H7 (cell line): ENCODE measurements around the gene POLA1. TPM values are rescaled to one million over a fixed set of nuclear protein-coding genes. Genes with fewer than 3 reads are reported as not detected.

ENCODE experiments used
- DNase-seq: peaks from one replicate; pipeline ENCODE4 v3.0.0; 2012
- H3K27me3 ChIP-seq: 2 replicates; pipeline ENCODE4 v1.6.0; 2011; ENCODE audit warnings: mild to moderate bottlenecking, low read length; ENCODE audit not compliant: control insufficient read depth, insufficient read depth
- H3K36me3 ChIP-seq: replicated peaks from 2 replicates; pipeline ENCODE4 v1.5.1; 2011; ENCODE audit warnings: low read length; ENCODE audit not compliant: control insufficient read depth, insufficient read depth
- H3K4me3 ChIP-seq: 2 replicates; pipeline ENCODE4 v1.5.1; 2011; ENCODE audit warnings: low read depth, mild to moderate bottlenecking, control low read depth, low read length, moderate library complexity; ENCODE audit not compliant: insufficient read depth
- total RNA-seq: library from RNA; depleted of rRNA; stranded (reverse); fragments of >200 nt; shearing (Covaris generic); gene quantifications from 2 replicates; pipeline ENCODE4 v1.2.3, GENCODE V29; 2014

The POLA1 gene
- total RNA-seq, 1 experiment from 2014 or later, result 36.7 TPM

GRCh38 chrX:24900234-24900633 is 206.5 kb downstream of the POLA1 start:
- H3K36me3 ChIP-seq, result no peaks in the 10 kb centered on the region
- H3K4me3 ChIP-seq, result no peak overlapping the region
- no peak for DNase-seq
- no peaks in the 10 kb centered on the region for H3K27me3 ChIP-seq

- DNase-seq, result no peak
- Histone ChIP-seq H3K4me3 (no peak overlapping the region), H3K36me3 (no peaks in the 10 kb centered on the region), H3K27me3 (no peaks in the 10 kb centered on the region)
Measured at GRCh38 chrX:24902806-24903205, 209.1 kb downstream of the POLA1 start.

DNA sequence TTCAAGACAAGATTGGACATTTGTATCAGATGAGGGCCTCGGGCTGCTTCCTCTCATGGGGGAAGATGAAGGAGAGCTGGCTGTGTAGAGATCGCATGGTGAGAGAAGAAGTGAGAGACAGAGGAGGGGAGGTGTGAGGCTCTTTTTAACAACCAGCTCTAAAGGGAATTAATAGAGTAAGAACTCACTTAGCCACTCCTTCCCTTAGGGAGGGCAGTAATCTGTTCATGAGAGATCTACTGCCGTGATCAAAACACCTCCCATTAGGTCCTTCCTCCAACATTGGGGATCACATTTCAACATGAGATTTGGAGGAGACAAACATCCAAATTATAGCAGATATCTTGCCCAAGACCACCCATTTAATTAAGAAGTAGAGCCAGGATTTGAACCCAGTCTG is 225.0 kb downstream of the POLA1 start:
- Histone ChIP-seq H3K36me3 (no peaks in the 10 kb centered on the region), H3K27me3 (no peaks in the 10 kb centered on the region), H3K4me3 (no peak overlapping the region)
- DNase-seq, result no peak

GRCh38 chrX:24920769-24921168 is 227.1 kb downstream of the POLA1 start:
- Histone ChIP-seq H3K27me3 (no peaks in the 10 kb centered on the region), H3K36me3 (no peaks in the 10 kb centered on the region)
- DNase-seq, result no peak

DNA sequence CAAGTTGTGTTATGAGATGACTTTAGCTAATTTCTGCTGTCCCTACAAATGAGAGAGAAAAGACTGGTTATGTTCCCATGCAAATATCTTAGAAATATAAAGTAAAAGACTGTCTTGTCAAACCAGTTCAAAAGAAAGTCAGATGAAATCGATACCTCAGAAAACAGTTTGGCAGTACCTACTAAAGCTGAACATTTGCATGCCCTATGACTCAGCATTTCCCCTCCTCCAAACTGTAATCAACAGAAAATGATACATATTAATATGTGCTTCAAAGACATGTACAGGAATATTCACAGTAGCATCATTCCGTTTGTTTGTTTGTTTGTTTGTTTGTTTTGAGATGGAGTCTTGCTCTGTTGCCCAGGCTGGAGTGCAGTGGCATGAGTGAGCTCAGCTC is 231.7 kb downstream of the POLA1 start:
- Histone ChIP-seq H3K27me3 (no peaks in the 10 kb centered on the region), H3K4me3 (no peak overlapping the region), H3K36me3 (no peaks in the 10 kb centered on the region)
- no peak for DNase-seq

More at GRCh38 chrX:24920769-24921168, 227.1 kb downstream of the POLA1 start:
- no peak overlapping the region for H3K4me3 ChIP-seq

- no peaks in the 10 kb centered on the region for H3K27me3 ChIP-seq
- DNase-seq, result no peak
- no peaks in the 10 kb centered on the region for H3K36me3 ChIP-seq
- no peak overlapping the region for H3K4me3 ChIP-seq
Measured at GRCh38 chrX:24927372-24927771, 233.7 kb downstream of the POLA1 start.

- DNase-seq, result no peak
- Histone ChIP-seq H3K36me3 (no peaks in the 10 kb centered on the region; the same call in 1 of the 2 replicates), H3K4me3 (no peak overlapping the region), H3K27me3 (no peaks in the 10 kb centered on the region)
Measured at GRCh38 chrX:24928114-24928513, 234.4 kb downstream of the POLA1 start.

- Histone ChIP-seq H3K36me3 (no peaks in the 10 kb centered on the region; the same call in 1 of the 2 replicates), H3K27me3 (no peaks in the 10 kb centered on the region), H3K4me3 (no peak overlapping the region)
- no peak for DNase-seq
Measured at GRCh38 chrX:24934279-24934678, 240.6 kb downstream of the POLA1 start.

GRCh38 chrX:24945009-24945408 is 251.3 kb downstream of the POLA1 start:
- H3K4me3 ChIP-seq, result no peak overlapping the region
- no peaks in the 10 kb centered on the region for H3K27me3 ChIP-seq
- no peak for DNase-seq

GRCh38 chrX:24946369-24946768 is 252.7 kb downstream of the POLA1 start:
- H3K27me3 ChIP-seq, result no peaks in the 10 kb centered on the region
- H3K4me3 ChIP-seq, result no peak overlapping the region
- H3K36me3 ChIP-seq, result no peaks in the 10 kb centered on the region
- no peak for DNase-seq

More at GRCh38 chrX:24945009-24945408, 251.3 kb downstream of the POLA1 start:
- H3K36me3 ChIP-seq, result no peaks in the 10 kb centered on the region

DNA sequence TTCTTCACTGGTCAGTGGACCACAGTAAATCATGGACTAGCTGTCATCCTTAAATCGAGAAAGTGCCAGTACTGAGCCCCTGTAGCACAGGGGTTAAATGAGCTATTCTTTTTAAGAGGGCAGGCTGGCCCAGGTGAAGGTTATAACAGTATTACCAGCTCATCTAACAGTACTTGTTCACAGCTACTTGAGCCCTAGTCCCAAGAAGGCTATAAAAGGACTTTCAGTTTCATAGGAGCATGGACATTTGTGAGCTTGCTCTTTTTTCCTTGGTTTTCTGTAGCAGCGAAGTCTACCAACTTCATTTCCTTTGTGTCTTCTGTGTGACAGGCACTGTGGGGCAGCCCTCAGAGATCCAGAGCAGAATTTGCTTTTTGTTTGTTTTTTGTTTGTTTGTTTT is 261.0 kb downstream of the POLA1 start:
- Histone ChIP-seq H3K4me3 (no peak overlapping the region), H3K36me3 (no peaks in the 10 kb centered on the region), H3K27me3 (no peaks in the 10 kb centered on the region)
- DNase-seq, result no peak

- Histone ChIP-seq H3K36me3 (no peaks in the 10 kb centered on the region), H3K27me3 (no peaks in the 10 kb centered on the region), H3K4me3 (no peak overlapping the region)
- DNase-seq, result no peak
Measured at GRCh38 chrX:24955372-24955930, 261.7 kb downstream of the POLA1 start.

- no peak for DNase-seq
- H3K27me3 ChIP-seq, result no peaks in the 10 kb centered on the region
- H3K36me3 ChIP-seq, result no peaks in the 10 kb centered on the region
Measured at GRCh38 chrX:24956828-24957227, 263.1 kb downstream of the POLA1 start.

DNA sequence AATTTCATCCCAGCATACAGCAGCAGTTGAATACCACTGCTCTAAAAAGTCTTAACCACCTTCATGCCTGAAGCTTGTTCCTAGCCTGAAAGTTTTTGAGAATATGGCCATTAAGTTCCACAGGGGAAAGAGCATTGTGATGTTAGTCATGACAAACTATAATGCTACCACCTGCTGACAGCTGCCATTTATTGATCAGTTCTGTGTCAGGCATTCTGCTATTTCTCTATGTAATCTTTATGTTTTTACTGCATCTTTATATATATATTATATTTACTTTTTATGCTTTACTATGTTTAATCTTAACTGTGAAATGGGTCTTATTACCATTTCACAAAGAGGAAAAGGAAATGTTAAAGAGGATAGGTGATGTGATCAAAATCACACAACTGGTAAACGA is 268.1 kb downstream of the POLA1 start:
- H3K27me3 ChIP-seq, result no peaks in the 10 kb centered on the region
- H3K36me3 ChIP-seq, result no peaks in the 10 kb centered on the region
- no peak overlapping the region for H3K4me3 ChIP-seq
- DNase-seq, result no peak

More at GRCh38 chrX:24956828-24957227, 263.1 kb downstream of the POLA1 start:
- H3K4me3 ChIP-seq, result no peak overlapping the region

DNA sequence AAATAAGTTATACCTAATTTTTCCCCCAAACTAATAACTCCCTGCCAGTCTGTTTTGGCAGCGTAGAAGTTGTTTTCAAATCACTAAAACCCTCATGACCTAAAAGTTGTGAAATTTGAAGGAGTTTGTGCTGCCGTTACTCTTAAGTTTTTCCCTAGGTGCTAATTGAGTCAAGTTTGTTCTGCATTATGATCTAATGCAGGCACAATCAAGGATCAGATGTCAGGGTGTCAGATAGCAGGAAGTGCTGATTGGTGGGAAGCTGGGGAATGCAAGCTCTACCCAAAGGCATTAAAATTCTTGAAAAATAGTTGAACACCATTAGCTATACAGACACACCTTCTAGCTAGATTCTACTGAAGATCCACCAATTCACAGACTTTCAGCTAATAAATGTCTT is 270.1 kb downstream of the POLA1 start:
- Histone ChIP-seq H3K27me3 (no peaks in the 10 kb centered on the region), H3K4me3 (no peak overlapping the region), H3K36me3 (no peaks in the 10 kb centered on the region)
- DNase-seq, result peak; percentile 26

- no peak overlapping the region for H3K4me3 ChIP-seq
- no peak for DNase-seq
- no peaks in the 10 kb centered on the region for H3K27me3 ChIP-seq
Measured at GRCh38 chrX:24965372-24965771, 271.7 kb downstream of the POLA1 start.

More at GRCh38 chrX:24965372-24965771, 271.7 kb downstream of the POLA1 start:
- no peaks in the 10 kb centered on the region for H3K36me3 ChIP-seq
